Skeletal muscle satellite cell (primary cell): Measurements from ENCODE around the gene E2F7. TPM values are rescaled to one million over a fixed set of nuclear protein-coding genes. Genes with fewer than 3 reads are reported as not detected.
"Not testable (repeated sequence)": the region's sequence is repeated elsewhere in the genome, so short reads cannot be mapped to it uniquely, and the experiment has no call there.

ENCODE experiments used
- H3K27me3 ChIP-seq: 2 replicates; pipeline ENCODE4 v1.7.0; 2013; ENCODE audit warnings: low read length; ENCODE audit not compliant: control insufficient read depth, insufficient read depth
- H3K36me3 ChIP-seq: 2 replicates; pipeline ENCODE4 v1.7.0; 2013; ENCODE audit warnings: mild to moderate bottlenecking, control low read depth, low read length; ENCODE audit not compliant: insufficient read depth
- H3K4me1 ChIP-seq: 2 replicates; pipeline ENCODE4 v1.7.0; 2013; ENCODE audit warnings: low read length; ENCODE audit not compliant: control insufficient read depth, insufficient read depth
- H3K4me2 ChIP-seq: 2 replicates; pipeline ENCODE4 v1.7.0; 2013; ENCODE audit warnings: mild to moderate bottlenecking, low read length
- H3K4me3 ChIP-seq: 2 replicates; pipeline ENCODE4 v1.7.0; 2013; ENCODE audit warnings: low read length
- H3K9ac ChIP-seq: 2 replicates; pipeline ENCODE4 v1.7.0; 2013; ENCODE audit warnings: mild to moderate bottlenecking, low read depth, low read length, moderate library complexity
- H3K9me3 ChIP-seq: replicated peaks from 2 replicates; pipeline ENCODE4 v1.7.0; 2013; ENCODE audit warnings: mild to moderate bottlenecking, control low read depth, low read length
- total RNA-seq: library from RNA; depleted of rRNA; stranded (reverse); fragments of >200 nt; gene quantifications from 2 replicates; pipeline ENCODE4 v1.2.3, GENCODE V29; 2012; rRNA removed

The E2F7 gene
- total RNA-seq = 7.6 and 9.4 TPM in 2 replicates

DNA sequence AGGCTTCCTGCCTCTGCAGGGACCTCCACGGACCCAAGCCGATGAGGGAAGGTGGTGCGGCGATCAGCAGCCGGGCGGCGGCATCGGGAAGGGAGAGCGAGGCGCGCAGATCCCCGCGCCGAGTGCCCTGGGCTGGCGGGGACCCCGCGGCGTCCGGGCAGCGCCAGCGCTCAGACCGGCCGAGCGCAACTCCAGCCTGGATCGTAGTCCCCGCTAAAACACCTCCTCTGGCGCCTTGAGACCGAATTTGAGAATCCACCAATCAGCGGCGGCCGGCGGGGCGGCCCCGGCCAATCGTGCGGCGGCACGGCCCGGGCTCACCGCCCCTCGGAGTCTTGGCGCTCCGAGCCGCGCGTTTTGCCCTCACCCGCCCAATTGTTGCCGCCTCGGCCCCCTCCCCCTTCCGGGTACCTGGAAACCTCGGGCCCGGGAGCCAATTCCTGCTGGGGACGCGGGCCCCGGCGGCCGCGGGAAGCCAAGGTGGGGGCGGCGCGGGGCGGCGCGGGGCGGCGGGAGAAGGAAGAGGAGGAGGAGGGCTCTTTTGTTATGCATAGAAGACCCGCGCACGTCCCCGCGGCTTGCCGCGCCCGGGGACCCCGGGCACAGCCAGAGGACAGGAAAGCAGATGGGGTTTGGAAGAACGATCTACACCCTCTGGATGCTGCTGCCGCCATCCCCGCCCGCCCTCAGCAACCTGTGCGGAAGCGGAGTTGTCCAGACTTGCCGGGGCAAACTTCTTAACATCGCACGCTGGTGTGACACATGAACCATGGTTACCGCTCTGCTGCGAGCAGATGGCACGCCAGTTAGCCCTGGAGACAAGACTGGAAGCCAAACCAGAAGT lies at the start of gene E2F7:
E2F7 (minus strand) TSS at position 209 of the 844 bp plus-strand sequence. CDS start 934 bp downstream, outside the sequence.
- Histone ChIP-seq H3K4me2 (peak within 1 kb of the TSS; percentile 91), H3K9ac (peak within 1 kb of the TSS; percentile 90)

GRCh38 chr12:77113971-77114370 lies 48.6 kb upstream of the E2F7 start:
- no peaks in the 10 kb centered on the region for H3K27me3 ChIP-seq
- no peak overlapping the region for H3K9ac ChIP-seq
- H3K9me3 ChIP-seq = no peaks in the 10 kb centered on the region
- H3K4me2 ChIP-seq = no peak overlapping the region
- H3K4me3 ChIP-seq = no peak overlapping the region
- H3K36me3 ChIP-seq = no peaks in the 10 kb centered on the region
- H3K4me1 ChIP-seq = peaks cover 33% of the 10 kb centered on the region

More for the DNA sequence above, at the start of gene E2F7:
- Histone ChIP-seq H3K4me1 (peaks cover 33% of the 10 kb centered on the region), H3K4me3 (peak within 1 kb of the TSS; percentile 98), H3K27me3 (no peaks in the 10 kb centered on the region), H3K9me3 (no peaks in the 10 kb centered on the region), H3K36me3 (peaks cover 6% of the 10 kb centered on the region)

- Histone ChIP-seq H3K4me1 (peaks cover 14% of the 10 kb centered on the region), H3K9me3 (no peaks in the 10 kb centered on the region), H3K4me3 (no peak overlapping the region), H3K4me2 (no peak overlapping the region), H3K9ac (no peak overlapping the region), H3K36me3 (no peaks in the 10 kb centered on the region), H3K27me3 (no peaks in the 10 kb centered on the region)
Observed at GRCh38 chr12:77108707-77109106, 43.3 kb upstream of the E2F7 start.

DNA sequence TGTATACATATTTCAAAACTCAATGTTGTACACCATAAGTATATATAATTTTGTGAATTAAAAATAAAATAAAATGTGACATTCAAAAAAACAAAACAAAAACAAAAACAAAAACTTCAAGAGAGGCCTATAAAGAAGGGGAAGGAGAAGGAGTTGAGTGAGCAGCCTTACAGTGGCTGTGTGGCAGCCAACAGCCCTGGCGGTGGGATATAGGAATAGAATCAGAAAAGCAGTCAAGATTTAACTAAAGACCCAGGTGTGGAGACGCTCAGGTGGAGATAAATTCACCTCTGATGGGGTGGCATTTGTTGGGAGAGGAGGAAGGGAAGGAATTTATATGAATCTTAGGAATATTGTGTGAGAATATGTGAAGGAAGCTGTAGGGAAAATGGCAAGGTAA lies 41.8 kb upstream of the E2F7 start:
- no peak overlapping the region for H3K4me2 ChIP-seq
- H3K9ac ChIP-seq = no peak overlapping the region
- H3K27me3 ChIP-seq = no peaks in the 10 kb centered on the region
- H3K4me3 ChIP-seq = no peak overlapping the region
- H3K4me1 ChIP-seq = peaks cover 30% of the 10 kb centered on the region
- no peaks in the 10 kb centered on the region for H3K9me3 ChIP-seq
- H3K36me3 ChIP-seq = no peaks in the 10 kb centered on the region

GRCh38 chr12:77104792-77105191 lies 39.4 kb upstream of the E2F7 start:
- Histone ChIP-seq H3K36me3 (no peaks in the 10 kb centered on the region), H3K4me3 (no peak overlapping the region), H3K9me3 (no peaks in the 10 kb centered on the region), H3K4me2 (no peak overlapping the region), H3K9ac (no peak overlapping the region), H3K4me1 (peaks cover 30% of the 10 kb centered on the region), H3K27me3 (no peaks in the 10 kb centered on the region)

DNA sequence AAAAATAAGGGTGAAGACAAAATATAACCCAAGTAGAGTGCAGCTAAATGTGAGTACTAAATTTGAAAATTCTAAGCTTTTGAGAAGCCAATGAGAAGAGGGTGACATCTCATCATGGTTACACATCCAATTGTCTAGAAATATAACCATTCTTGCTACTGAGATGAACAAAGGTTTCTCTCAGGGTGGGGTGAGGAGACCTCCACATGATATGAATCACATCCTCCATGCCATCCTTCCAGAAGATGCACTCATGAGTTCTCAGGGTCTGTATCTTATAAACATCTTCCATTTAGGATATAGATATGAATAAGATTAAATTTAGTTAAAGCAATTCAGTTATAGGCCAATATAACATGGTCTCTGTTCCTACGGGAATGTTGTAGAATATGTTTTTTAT lies 38.9 kb upstream of the E2F7 start:
- Histone ChIP-seq H3K4me1 (peaks cover 30% of the 10 kb centered on the region), H3K4me2 (no peak overlapping the region), H3K4me3 (no peak overlapping the region), H3K27me3 (no peaks in the 10 kb centered on the region), H3K9ac (no peak overlapping the region), H3K36me3 (no peaks in the 10 kb centered on the region), H3K9me3 (no peaks in the 10 kb centered on the region)

- Histone ChIP-seq H3K4me1 (peaks cover 30% of the 10 kb centered on the region), H3K9me3 (no peaks in the 10 kb centered on the region), H3K4me2 (peak overlapping the region; percentile 29), H3K9ac (no peak overlapping the region), H3K27me3 (no peaks in the 10 kb centered on the region), H3K36me3 (no peaks in the 10 kb centered on the region), H3K4me3 (no peak overlapping the region)
Observed at GRCh38 chr12:77102691-77103090, 37.3 kb upstream of the E2F7 start.

DNA sequence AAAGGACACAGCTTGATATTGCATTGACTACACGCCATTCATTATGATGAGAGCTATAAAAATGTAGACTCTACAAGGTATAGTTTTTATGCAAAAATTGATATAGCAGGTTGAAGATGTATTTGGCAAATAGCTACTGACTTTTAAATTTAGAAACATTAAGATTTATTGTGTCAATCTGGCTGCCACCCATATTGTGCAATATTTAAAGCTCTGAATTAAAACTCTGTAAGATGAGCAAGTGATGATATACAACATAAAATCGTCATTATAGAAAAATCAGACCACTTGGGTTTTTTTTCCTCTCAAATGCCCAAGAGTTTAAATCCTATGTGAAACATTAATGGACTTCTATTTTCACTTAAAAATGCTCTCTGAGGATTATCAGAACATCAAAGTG lies 36.8 kb upstream of the E2F7 start:
- Histone ChIP-seq H3K4me1 (peaks cover 30% of the 10 kb centered on the region), H3K27me3 (no peaks in the 10 kb centered on the region), H3K4me3 (no peak overlapping the region), H3K9ac (no peak overlapping the region), H3K9me3 (no peaks in the 10 kb centered on the region), H3K4me2 (no peak overlapping the region), H3K36me3 (no peaks in the 10 kb centered on the region)

GRCh38 chr12:77099799-77100198 lies 34.4 kb upstream of the E2F7 start:
- Histone ChIP-seq H3K4me3 (no peak overlapping the region), H3K9ac (no peak overlapping the region), H3K4me2 (no peak overlapping the region), H3K4me1 (peaks cover 24% of the 10 kb centered on the region), H3K36me3 (no peaks in the 10 kb centered on the region), H3K27me3 (no peaks in the 10 kb centered on the region), H3K9me3 (no peaks in the 10 kb centered on the region)

DNA sequence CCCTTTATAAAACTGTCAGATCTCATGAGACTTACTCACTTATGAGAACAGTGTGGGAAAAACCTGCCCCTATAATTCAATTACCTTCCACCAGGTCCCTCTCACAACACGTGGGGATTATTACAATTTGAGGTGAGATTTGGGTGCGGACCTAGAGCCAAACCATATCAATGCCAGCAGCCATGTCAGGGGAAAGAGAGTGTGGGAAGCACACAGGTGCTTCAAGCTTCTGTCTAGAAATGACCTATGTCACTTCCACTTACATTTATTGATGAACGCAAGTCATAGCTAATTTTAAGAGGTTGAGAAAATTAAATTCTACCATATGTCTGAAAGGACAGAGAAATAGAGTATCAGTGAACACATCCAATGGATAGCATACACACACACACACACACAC lies 32.5 kb upstream of the E2F7 start:
- Histone ChIP-seq H3K4me1 (peaks cover 7% of the 10 kb centered on the region), H3K9me3 (no peaks in the 10 kb centered on the region), H3K27me3 (no peaks in the 10 kb centered on the region), H3K4me2 (no peak overlapping the region), H3K36me3 (no peaks in the 10 kb centered on the region), H3K9ac (no peak overlapping the region), H3K4me3 (no peak overlapping the region)

GRCh38 chr12:77092227-77092626 lies 26.9 kb upstream of the E2F7 start:
- H3K4me3 ChIP-seq, H3K9ac ChIP-seq, H3K36me3 ChIP-seq, H3K4me2 ChIP-seq, H3K27me3 ChIP-seq, H3K4me1 ChIP-seq, H3K9me3 ChIP-seq: not testable (repeated sequence)

- Histone ChIP-seq H3K4me3 (no peak overlapping the region), H3K27me3 (no peaks in the 10 kb centered on the region), H3K9ac (no peak overlapping the region), H3K9me3 (no peaks in the 10 kb centered on the region), H3K4me2 (no peak overlapping the region), H3K36me3 (no peaks in the 10 kb centered on the region), H3K4me1 (no peaks in the 10 kb centered on the region)
Observed at GRCh38 chr12:77089686-77090220, 24.4 kb upstream of the E2F7 start.
